GM12878 (cell line): ENCODE data around the gene ATP6V0D1. TPM values are rescaled to one million over a fixed set of nuclear protein-coding genes. Genes with fewer than 3 reads are reported as not detected.

ENCODE experiments used
- ATAC-seq: fragments of 200-7000 bp; cut with Tn5 transposase; 3 replicates; pipeline ENCODE4 v1.9.1; 2020; ENCODE audit warnings: mild to moderate bottlenecking, moderate library complexity
- BruUV-seq: library from RNA; stranded (reverse); fragments of 400-500 nt; replicated peaks from 2 replicates; lab custom pipeline; 2021; lab: Mats Ljungman, UMichigan
- CTCF ChIA-PET: fragments of 300-600 bp; sonication (Branson Sonifier 250); formaldehyde crosslinking; extraction: SDS; loops from one replicate; lab custom pipeline; 2021; ENCODE audit warnings: inconsistent platforms; lab: Yijun Ruan, JAX
- POLR2A ChIA-PET: fragments of 350-600 bp; formaldehyde crosslinking; extraction: SDS; loops from one replicate; lab custom pipeline; 2021; ENCODE audit warnings: inconsistent platforms; lab: Charles Lee
- RAD21 ChIA-PET: fragments of 300-600 bp; sonication (Branson Sonifier 250); formaldehyde crosslinking; loops from one replicate; lab custom pipeline; 2023; ENCODE audit warnings: antibody characterized with exemption; ENCODE audit not compliant: unreplicated experiment; lab: Charles Lee
- SMC1A ChIA-PET: fragments of 300-600 bp; sonication (Branson Sonifier 250); formaldehyde crosslinking; loops from one replicate; lab custom pipeline; 2023; ENCODE audit not compliant: unreplicated experiment, uncharacterized antibody; lab: Charles Lee
- DNase-seq: peaks from one replicate; pipeline ENCODE4 v3.0.0-alpha.2; 2011; ENCODE audit warnings: low read depth, low spot score
- FAIRE-seq: peaks from 3 replicates; lab custom pipeline; 2011; peaks lifted over from hg19 to GRCh38; lab: Jason Lieb, UNC
- H2AFZ ChIP-seq: 2 replicates; pipeline ENCODE4 v1.6.0; 2011; ENCODE audit warnings: low read depth, low read length, control low read depth; ENCODE audit not compliant: control insufficient read depth
- H3K27ac ChIP-seq: 2 replicates; pipeline ENCODE4 v1.5.1; 2011; ENCODE audit warnings: control low read depth; ENCODE audit not compliant: control insufficient read depth, insufficient read depth
- H3K27me3 ChIP-seq, 2 experiments: replicated peaks in 1 of 2; 2 replicates each; pipeline versions ENCODE4 v1.6.0 to v1.6.1; 2011; ENCODE audit warnings: low read length in 1 of 2; ENCODE audit not compliant: control insufficient read depth in 2 of 2, insufficient read depth in 2 of 2
- H3K36me3 ChIP-seq, 2 experiments: 2 replicates each; pipeline ENCODE4 v1.5.1; 2011; ENCODE audit warnings: low read length in 1 of 2; ENCODE audit not compliant: control insufficient read depth in 2 of 2, insufficient read depth in 2 of 2
- H3K4me1 ChIP-seq: 2 replicates; pipeline ENCODE4 v1.6.1; 2011; ENCODE audit warnings: mild to moderate bottlenecking, low read length, moderate library complexity, mixed read lengths; ENCODE audit not compliant: control insufficient read depth, insufficient read depth
- H3K4me2 ChIP-seq: 2 replicates; pipeline ENCODE4 v1.6.0; 2011; ENCODE audit warnings: control low read depth; ENCODE audit not compliant: control insufficient read depth, insufficient read depth
- H3K4me3 ChIP-seq: fragments of 200-600 bp; sonication (generic); 2 replicates; pipeline ENCODE4 v1.5.1; 2016
- H3K79me2 ChIP-seq: 2 replicates; pipeline ENCODE4 v1.6.0; 2011; ENCODE audit warnings: low read length; ENCODE audit not compliant: control insufficient read depth, insufficient read depth
- H3K9ac ChIP-seq: 2 replicates; pipeline ENCODE4 v1.8.0; 2011; ENCODE audit warnings: low read length, control low read depth, mixed read lengths; ENCODE audit not compliant: control insufficient read depth, insufficient read depth
- H3K9me3 ChIP-seq: replicated peaks from 3 replicates; pipeline ENCODE4 v1.5.1; 2011; ENCODE audit warnings: mild to moderate bottlenecking, low read length; ENCODE audit not compliant: control insufficient read depth, insufficient read depth
- H4K20me1 ChIP-seq: 2 replicates; pipeline ENCODE4 v1.6.0; 2011; ENCODE audit not compliant: control insufficient read depth, insufficient read depth
- E2F8 ChIP-seq: fragments of 450-650 bp; IDR thresholded peaks from 2 replicates; pipeline ENCODE4 v1.6.1; 2018; ENCODE audit warnings: mild to moderate bottlenecking, low read depth, moderate library complexity; ENCODE audit not compliant: partially characterized antibody
- EED ChIP-seq: sonication (generic); IDR thresholded peaks from 2 replicates; pipeline ENCODE4 v1.6.1; 2016; ENCODE audit warnings: antibody characterized with exemption, low read depth
- EZH2 ChIP-seq: IDR thresholded peaks from 2 replicates; pipeline ENCODE4 v1.6.1; 2012; ENCODE audit warnings: low read depth, mild to moderate bottlenecking, control low read depth, inconsistent platforms, low read length, borderline replicate concordance; ENCODE audit not compliant: control insufficient read depth
- GATAD2B ChIP-seq: fragments of 450-650 bp; conservative IDR thresholded peaks from 2 replicates; pipeline ENCODE4 v1.6.1; 2017; ENCODE audit warnings: low read depth, mild to moderate bottlenecking, moderate library complexity
- MAX ChIP-seq: IDR thresholded peaks from 2 replicates; pipeline ENCODE4 v1.6.1; 2012; ENCODE audit warnings: low read depth, low read length, improper control_type of control experiment
- NR2C2 ChIP-seq: IDR thresholded peaks from 2 replicates; pipeline ENCODE4 v1.6.1; 2011; ENCODE audit warnings: borderline replicate concordance, low read depth; ENCODE audit not compliant: control insufficient read depth, insufficient read length
- PML ChIP-seq: IDR thresholded peaks from 2 replicates; pipeline ENCODE4 v1.6.1; 2012; ENCODE audit warnings: low read length, inconsistent platforms
- POLR2AphosphoS2 ChIP-seq: IDR thresholded peaks from 2 replicates; pipeline ENCODE4 v1.6.1; 2011; ENCODE audit warnings: low read depth, mild to moderate bottlenecking, low read length, improper control_type of control experiment, moderate library complexity
- POU2F2 ChIP-seq: IDR thresholded peaks from 3 replicates; pipeline ENCODE4 v1.6.1; 2011; ENCODE audit warnings: low read depth, mild to moderate bottlenecking, low read length, borderline replicate concordance
- SMARCA5 ChIP-seq: fragments of 450-650 bp; IDR thresholded peaks from 2 replicates; pipeline ENCODE4 v1.6.1; 2017; ENCODE audit warnings: mild to moderate bottlenecking
- TCF12 ChIP-seq: IDR thresholded peaks from 2 replicates; pipeline ENCODE4 v1.6.1; 2011; ENCODE audit warnings: low read depth, mild to moderate bottlenecking, low read length
- TCF3 ChIP-seq: IDR thresholded peaks from 2 replicates; pipeline ENCODE4 v1.6.1; 2012; ENCODE audit warnings: low read depth, mild to moderate bottlenecking, low read length, borderline replicate concordance; ENCODE audit not compliant: insufficient read depth
- WGBS: methylation state at CpG from one replicate; pipeline ENCODE4 v1.1.6; 2016; ENCODE audit warnings: low lambda C conversion rate; ENCODE audit not compliant: insufficient replicate concordance, insufficient coverage; ENCODE audit errors: missing lambda C conversion rate; 5-methylcytosine and 5-hydroxymethylcytosine counted together
- in situ Hi-C: fragments of 300-500 bp; cut with MboI; formaldehyde crosslinking; loops from 9 replicates; pipeline ENCODE4 v1.14.3; 2018; ENCODE audit warnings: mixed read lengths
- intact Hi-C: fragments of 100-400 bp; cut with micrococcal nuclease; formaldehyde crosslinking; loops from one replicate; pipeline ENCODE4 v1.14.2; 2022; ENCODE audit not compliant: unreplicated experiment
- polyA plus RNA-seq, 11 experiments: library from polyadenylated mRNA; depleted of rRNA in 4 of 11; unstranded in 6 of 11; stranded (reverse) in 5 of 11; fragments of >200 nt; fragmentation: Nextera tagmentation in 4 of 11; fragmentation: Illumina TruSeq in 1 of 11; extraction: Ambion mirVana in 4 of 11; extraction: Trizol in 1 of 11; gene quantifications; 1 replicate in 1 of 11; 2 replicates in 10 of 11; pipeline versions ENCODE4 v1.2.1 to v1.2.3, GENCODE V29; 2011 to 2016; ENCODE audit warnings: inconsistent platforms in 2 of 11, missing spikeins in 2 of 11, low read depth in 1 of 11
- total RNA-seq, 4 experiments: library from RNA; depleted of rRNA in 3 of 4; stranded (reverse); fragments of >200 nt in 3 of 4; fragmentation: Illumina TruSeq in 1 of 4; extraction: Trizol in 1 of 4; gene quantifications; 2 replicates each; pipeline versions ENCODE4 v1.2.1 to v1.2.3, GENCODE V29; 2013 to 2021

Gene ATP6V0D1
- total and polyA plus RNA-seq, 10 of the 15 experiments (the other 5 are each of a cell fraction or from before 2014, with no cell fraction given) = 28.1 to 141 (median 70.3) TPM

- TF ChIP-seq EED (0 out of 2 replicates have a peak, but pooled peaks have one; percentile 21), TCF3 (no peak)
- peak; percentile 25; the same call in 2 of the 3 replicates for ATAC-seq
- no peak for DNase-seq
- RAD21 ChIA-PET = interaction anchor here (0.8 to 1.4 kb wide), 2 partner anchors 10 kb away, joined by 3 to 5 read pairs; no protein-coding TSS in a partner anchor
- no peak overlapping the region for H3K4me2 ChIP-seq
- in situ Hi-C loops = no loop called here
- SMC1A ChIA-PET = interaction anchor here (0.9 to 4.2 kb wide), 3 partner anchors 10 to 16 kb away, joined by 3 to 21 read pairs (median 3); no protein-coding TSS in a partner anchor
- no peaks in the 10 kb centered on the region for H3K9me3 ChIP-seq
- POLR2A ChIA-PET = no interaction called here
- no peak overlapping the region for H3K4me3 ChIP-seq
- H3K4me1 ChIP-seq = peaks cover 15% of the 10 kb centered on the region
- no peak overlapping the region for H2AFZ ChIP-seq
- CTCF ChIA-PET = interaction anchor here (0.8 to 3.1 kb wide), 4 partner anchors 10 to 17 kb away, joined by 4 to 18 read pairs (median 10); no protein-coding TSS in a partner anchor
- 47% methylated on average over 9 of the region's 9 CpGs for WGBS
- H3K9ac ChIP-seq = no peak overlapping the region
- intact Hi-C loops = no loop called here
- peak; percentile 69 for FAIRE-seq
- H3K79me2 ChIP-seq = no peaks in the 10 kb centered on the region
- no peaks in the 10 kb centered on the region for H4K20me1 ChIP-seq
- no peaks in the 10 kb centered on the region for H3K36me3 ChIP-seq
- no TSS peak for BruUV-seq
- H3K27ac ChIP-seq = no peak overlapping the region
- H3K27me3 ChIP-seq = no peaks in the 10 kb centered on the region
Measured at GRCh38 chr16:67504031-67505021, 23.4 kb upstream of the ATP6V0D1 start.

- ChIA-PET RAD21 (interaction anchor here (1.5 to 12.3 kb wide), 2 partner anchors 16 to 22 kb away, joined by 5 to 172 read pairs; no protein-coding TSS in a partner anchor), CTCF (interaction anchor here (0.6 to 15.3 kb wide), 5 partner anchors 11 to 219 kb away, joined by 3 to 453 read pairs (median 7); partner anchors contain the start of gene ATP6V0D1), SMC1A (interaction anchor here (6.5 kb wide), 1 partner anchor 14 kb away, joined by 78 read pairs; no protein-coding TSS in a partner anchor), POLR2A (no interaction called here)
- Histone ChIP-seq H3K27me3 (no peaks in the 10 kb centered on the region), H3K4me3 (no peak overlapping the region), H3K27ac (no peak overlapping the region), H3K9me3 (no peaks in the 10 kb centered on the region), H3K4me2 (no peak overlapping the region), H3K9ac (no peak overlapping the region), H2AFZ (no peak overlapping the region), H4K20me1 (no peaks in the 10 kb centered on the region), H3K79me2 (no peaks in the 10 kb centered on the region), H3K4me1 (no peaks in the 10 kb centered on the region), H3K36me3 (0 out of 4 replicates have a peak, but pooled peaks cover 0 to 3% of the 10 kb centered on the region in 2 experiments)
- no TSS peak for BruUV-seq
- 100% methylated on average over 4 of the region's 4 CpGs for WGBS
- intact Hi-C loops (no loop called here), in situ Hi-C loops (no loop called here)
- ATAC-seq = no peak
- DNase-seq = no peak
- no peak for FAIRE-seq
- TF ChIP-seq EZH2 = no peak
- TF ChIP-seq MAX = no peak
- TF ChIP-seq POU2F2 = no peak
- TF ChIP-seq E2F8 = no peak
- TF ChIP-seq TCF12 = no peak
- TF ChIP-seq PML = no peak
- TF ChIP-seq GATAD2B = no peak
- no peak for TF ChIP-seq SMARCA5
- no peak for TF ChIP-seq POLR2AphosphoS2
- no peak for TF ChIP-seq NR2C2
Measured at GRCh38 chr16:67499106-67499505, 18.1 kb upstream of the ATP6V0D1 start.
